Body of pancreas (tissue), 4 donors: ENCODE data around the gene COMMD2. TPM values are rescaled to one million over a fixed set of nuclear protein-coding genes. Genes with fewer than 3 reads are reported as not detected.

Experiments used
- ATAC-seq: fragments of 150-250 bp; one replicate; pipeline ENCODE4 v1.9.1; 2016
- DNase-seq, 4 donors: peaks; one replicate each; pipeline ENCODE4 v3.0.0-alpha.2; 2019
- H3K27ac ChIP-seq, 4 donors: fragments of 200-600 bp; sonication (generic); 1 replicate in 3 of 4; 2 replicates in 1 of 4; pipeline versions ENCODE4 v1.5.1 to v1.6.1; 2016 to 2019; ENCODE audit warnings: mild to moderate bottlenecking in 1 of 4, mixed read lengths in 1 of 4, moderate library complexity in 1 of 4
- H3K27me3 ChIP-seq, 2 donors: fragments of 200-600 bp; sonication (generic); one replicate each; pipeline ENCODE4 v1.6.0; 2016; ENCODE audit warnings: mild to moderate bottlenecking in 1 of 2
- H3K36me3 ChIP-seq, 2 donors: fragments of 200-600 bp; sonication (generic); replicated peaks in 1 of 2; 2 replicates each; pipeline ENCODE4 v1.5.1; 2016; ENCODE audit warnings: low read depth in 2 of 2; ENCODE audit not compliant: insufficient read depth in 1 of 2
- H3K4me1 ChIP-seq: fragments of 200-600 bp; sonication (generic); one replicate; pipeline ENCODE4 v1.6.0; 2016
- H3K4me3 ChIP-seq, 2 donors: fragments of 200-600 bp; sonication (generic); 1 replicate in 1 of 2; 2 replicates in 1 of 2; pipeline ENCODE4 v1.5.1; 2016 to 2019
- H3K9me3 ChIP-seq, 3 donors: fragments of 200-600 bp; sonication (generic); 1 replicate in 2 of 3; 2 replicates in 1 of 3; pipeline ENCODE4 v1.5.1; 2016
- CTCF ChIP-seq, 7 experiments: fragments of 450-650 bp in 4 of 7; fragments of 200-600 bp in 3 of 7; sonication (generic) in 3 of 7; IDR thresholded peaks; one replicate each; pipeline ENCODE4 v1.5.1; 2016 to 2019; ENCODE audit warnings: antibody characterized with exemption in 7 of 7
- POLR2A ChIP-seq, 3 donors: fragments of 450-650 bp; IDR thresholded peaks; one replicate each; pipeline ENCODE4 v1.6.1; 2016; ENCODE audit warnings: antibody characterized with exemption in 3 of 3, mild to moderate bottlenecking in 2 of 3
- WGBS, 2 donors: methylation state at CpG; one replicate each; pipeline ENCODE4 v1.1.5; 2017; 5-methylcytosine and 5-hydroxymethylcytosine counted together
- intact Hi-C: fragments of 100-400 bp; cut with DNase I; formaldehyde crosslinking; loops from one replicate; pipeline ENCODE4 v1.15.1; 2023
- total RNA-seq, 2 donors: library from RNA; depleted of rRNA; stranded (reverse); fragments of >200 nt; gene quantifications; one replicate each; pipeline ENCODE4 v1.1.0, GENCODE V29; 2016

Gene COMMD2
- total RNA-seq, 2 donors from 2014 or later = 8.2 to 41.2 TPM

- Histone ChIP-seq H3K9me3 (no peaks in the 10 kb centered on the region), H3K27ac (no peak within 1 kb of the TSS), H3K4me3 (no peak within 1 kb of the TSS), H3K27me3 (no peaks in the 10 kb centered on the region), H3K36me3 (no peaks in the 10 kb centered on the region), H3K4me1 (no peaks in the 10 kb centered on the region)
- ATAC-seq (no peak), DNase-seq (no peak)
- intact Hi-C loops = no loop called here
- 86 to 92% methylated on average over 4 of the region's 4 CpGs for WGBS, 2 donors
- TF ChIP-seq POLR2A (IDR thresholded peaks at IDR 0.05) (no peak), CTCF (IDR thresholded peaks at IDR 0.05) (no peak)
Observed at GRCh38 chr3:149792452-149793270, 40.4 kb upstream of the COMMD2 start, which contains the start of gene ANKUB1. TSS of gene ANKUB1 (minus strand) at chr3:149792554. CDS start at chr3:149792366, 188 bp downstream.

GRCh38 chr3:149790698-149791097 is 38.4 kb upstream of the COMMD2 start:
- H3K4me3 ChIP-seq = no peak overlapping the region
- 44 to 49% methylated on average over 3 of the region's 3 CpGs for WGBS, 2 donors
- H3K4me1 ChIP-seq = no peaks in the 10 kb centered on the region
- H3K36me3 ChIP-seq = no peaks in the 10 kb centered on the region
- DNase-seq (no peak), ATAC-seq (no peak)
- no peaks in the 10 kb centered on the region for H3K9me3 ChIP-seq
- H3K27ac ChIP-seq = no peak overlapping the region
- TF ChIP-seq POLR2A (IDR thresholded peaks at IDR 0.05) (no peak), CTCF (IDR thresholded peaks at IDR 0.05) (no peak)
- intact Hi-C loops = no loop called here
- H3K27me3 ChIP-seq = no peaks in the 10 kb centered on the region

DNA sequence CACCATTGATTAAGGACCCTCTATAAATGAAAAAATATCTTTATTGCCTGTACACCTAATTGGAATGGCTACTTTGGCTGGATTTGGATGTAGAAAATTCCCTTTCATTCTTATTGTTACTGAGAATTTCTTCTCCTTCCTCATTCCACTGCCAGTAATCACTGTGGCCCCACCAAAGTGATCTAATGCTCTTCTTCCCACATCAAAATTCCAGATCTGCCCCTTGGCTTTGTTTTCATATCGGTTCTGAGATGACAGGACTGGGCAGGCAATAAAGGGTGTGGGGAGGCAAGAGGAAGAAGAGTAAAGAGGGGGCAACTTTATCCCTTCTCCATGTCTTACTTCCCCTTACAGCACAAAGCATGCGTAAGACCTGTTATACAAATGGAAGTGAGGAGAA is 38.0 kb upstream of the COMMD2 start:
- Histone ChIP-seq H3K27ac (no peak overlapping the region), H3K9me3 (no peaks in the 10 kb centered on the region), H3K4me3 (no peak overlapping the region), H3K27me3 (no peaks in the 10 kb centered on the region), H3K36me3 (no peaks in the 10 kb centered on the region), H3K4me1 (no peaks in the 10 kb centered on the region)
- intact Hi-C loops = no loop called here
- WGBS, 2 donors = 69 to 71% methylated on average over 2 of the region's 2 CpGs
- ATAC-seq (no peak), DNase-seq (no peak)
- TF ChIP-seq CTCF (IDR thresholded peaks at IDR 0.05) (no peak), POLR2A (IDR thresholded peaks at IDR 0.05) (no peak)

- H3K27ac ChIP-seq = no peak overlapping the region
- 70 to 81% methylated on average over 5 of the region's 5 CpGs for WGBS, 2 donors
Observed at GRCh38 chr3:149784064-149784704, 31.9 kb upstream of the COMMD2 start.

More at GRCh38 chr3:149784064-149784704, 31.9 kb upstream of the COMMD2 start:
- Histone ChIP-seq H3K4me1 (no peaks in the 10 kb centered on the region), H3K36me3 (no peaks in the 10 kb centered on the region), H3K9me3 (no peaks in the 10 kb centered on the region), H3K27me3 (no peaks in the 10 kb centered on the region), H3K4me3 (no peak overlapping the region)
- ATAC-seq (no peak), DNase-seq (no peak)
- intact Hi-C loops = no loop called here
- TF ChIP-seq CTCF (IDR thresholded peaks at IDR 0.05) = no peak
- TF ChIP-seq POLR2A (IDR thresholded peaks at IDR 0.05) = no peak
